Vagina (tissue), 2 donors: ENCODE data around the gene LONP1.
"Not testable (repeated sequence)": the region's sequence is repeated elsewhere in the genome, so short reads cannot be mapped to it uniquely, and the experiment has no call there.

Experiments
- CTCF ChIP-seq, 3 experiments: fragments of 450-650 bp in 2 of 3; fragments of 200-600 bp in 1 of 3; sonication (generic) in 1 of 3; IDR thresholded peaks; one replicate each; pipeline ENCODE4 v1.5.1; 2017 to 2019; ENCODE audit warnings: antibody characterized with exemption in 3 of 3, mild to moderate bottlenecking in 2 of 3, moderate library complexity in 2 of 3
- POLR2AphosphoS5 ChIP-seq, 2 donors: sonication (generic); formaldehyde crosslinking; IDR thresholded peaks; one replicate each; pipeline ENCODE4 v1.9.0; 2017; ENCODE audit warnings: antibody characterized with exemption in 2 of 2, mild to moderate bottlenecking in 2 of 2, low read depth in 1 of 2; ENCODE audit not compliant: insufficient read depth in 1 of 2

GRCh38 chr19:5702053-5702410 lies 17.9 kb downstream of the LONP1 start:
- not testable (repeated sequence) for TF ChIP-seq CTCF (IDR thresholded peaks at IDR 0.05); POLR2AphosphoS5 (IDR thresholded peaks at IDR 0.05; ENCODE audit: insufficient read depth in 1 of 2, low read depth in 1 of 2)
